PC-3 (cell line): ENCODE results near the gene ACTN4. TPM values are rescaled to one million over a fixed set of nuclear protein-coding genes. Genes with fewer than 3 reads are reported as not detected.

Experiments
- ATAC-seq: fragments of 200-7000 bp; cut with Tn5 transposase; 2 replicates; pipeline ENCODE4 v1.9.1; 2020; ENCODE audit warnings: mild to moderate bottlenecking, moderate library complexity
- BruUV-seq: library from RNA; stranded (reverse); fragments of 400-500 nt; replicated peaks from 2 replicates; lab custom pipeline; 2021; lab: Mats Ljungman, UMichigan
- CTCF ChIA-PET: fragments of 300-600 bp; sonication (Branson Sonifier 250); formaldehyde crosslinking; loops from one replicate; lab custom pipeline; 2022; ENCODE audit warnings: antibody characterized with exemption; lab: Charles Lee
- POLR2A ChIA-PET: fragments of 300-600 bp; sonication (Branson Sonifier 250); formaldehyde crosslinking; loops from one replicate; lab custom pipeline; 2022; ENCODE audit warnings: antibody characterized with exemption; ENCODE audit not compliant: unreplicated experiment; lab: Charles Lee
- DNase-seq: peaks from one replicate; pipeline ENCODE4 v3.0.0-alpha.2; 2015
- H2AFZ ChIP-seq: fragments of 300-600 bp; sonication (generic); 2 replicates; pipeline ENCODE4 v1.6.0; 2016; ENCODE audit warnings: antibody characterized with exemption, low read length
- H3F3A ChIP-seq: fragments of 300-600 bp; sonication (generic); one replicate; pipeline ENCODE4 v1.6.0; 2017; ENCODE audit warnings: antibody characterized with exemption, low read length, control low read depth, mild to moderate bottlenecking; ENCODE audit not compliant: unreplicated experiment
- H3K27ac ChIP-seq: fragments of 300-600 bp; sonication (generic); 2 replicates; pipeline ENCODE4 v1.5.1; 2016; ENCODE audit warnings: mild to moderate bottlenecking, low read length
- H3K27me3 ChIP-seq: fragments of 300-600 bp; sonication (generic); 2 replicates; pipeline ENCODE4 v1.6.1; 2016; ENCODE audit warnings: low read length, mixed read lengths
- H3K36me3 ChIP-seq: fragments of 300-600 bp; sonication (generic); 2 replicates; pipeline ENCODE4 v1.6.1; 2016; ENCODE audit warnings: low read depth, mixed run types, low read length, mixed read lengths
- H3K4me1 ChIP-seq: fragments of 300-600 bp; sonication (generic); 2 replicates; pipeline ENCODE4 v1.5.1; 2016; ENCODE audit warnings: low read length; ENCODE audit not compliant: insufficient read depth
- H3K4me2 ChIP-seq: fragments of 300-600 bp; sonication (generic); 2 replicates; pipeline ENCODE4 v1.6.0; 2016; ENCODE audit warnings: low read length
- H3K4me3 ChIP-seq: fragments of 300-600 bp; sonication (generic); 2 replicates; pipeline ENCODE4 v1.5.1; 2016; ENCODE audit warnings: mild to moderate bottlenecking, low read length, mixed read lengths
- H3K79me2 ChIP-seq: fragments of 300-600 bp; sonication (generic); 2 replicates; pipeline ENCODE4 v1.6.1; 2017; ENCODE audit warnings: low read length, mixed read lengths
- H3K9ac ChIP-seq: fragments of 300-600 bp; sonication (generic); 2 replicates; pipeline ENCODE4 v1.6.0; 2016; ENCODE audit warnings: mild to moderate bottlenecking, low read length
- H3K9me2 ChIP-seq: fragments of 300-600 bp; sonication (generic); replicated peaks from 2 replicates; pipeline ENCODE4 v1.6.1; 2016; ENCODE audit warnings: mixed run types, low read length, mixed read lengths
- H3K9me3 ChIP-seq: fragments of 300-600 bp; sonication (generic); 2 replicates; pipeline ENCODE4 v1.6.1; 2016; ENCODE audit warnings: low read length, mixed read lengths
- H4K20me1 ChIP-seq: fragments of 300-600 bp; sonication (generic); 2 replicates; pipeline ENCODE4 v1.6.1; 2016; ENCODE audit warnings: low read length, mixed read lengths
- EZH2 ChIP-seq: fragments of 300-600 bp; sonication (generic); IDR thresholded peaks from one replicate; pipeline ENCODE4 v1.6.1; 2017; ENCODE audit warnings: antibody characterized with exemption, mild to moderate bottlenecking, low read length; ENCODE audit not compliant: unreplicated experiment
- EZH2phosphoT487 ChIP-seq: fragments of 300-600 bp; sonication (generic); IDR thresholded peaks from 2 replicates; pipeline ENCODE4 v1.6.1; 2018; ENCODE audit warnings: mild to moderate bottlenecking, antibody characterized with exemption, low read length, borderline replicate concordance
- intact Hi-C: fragments of 100-400 bp; cut with micrococcal nuclease; formaldehyde crosslinking; loops from 2 replicates; pipeline ENCODE4 v1.9.0; 2023
- total RNA-seq: library from RNA; depleted of rRNA; stranded (reverse); fragments of >200 nt; gene quantifications from 2 replicates; pipeline ENCODE4 v1.2.3, GENCODE V29; 2014
- TF ChIP-seq, protein P1 (sequence below): fragments of 300-600 bp; sonication (generic); conservative IDR thresholded peaks from 2 replicates; pipeline ENCODE4 v1.5.1; 2017; ENCODE audit warnings: antibody characterized with exemption, low read depth, mild to moderate bottlenecking, low read length

ACTN4 gene
- total RNA-seq, 1 experiment from 2014 or later = 397 TPM

DNA sequence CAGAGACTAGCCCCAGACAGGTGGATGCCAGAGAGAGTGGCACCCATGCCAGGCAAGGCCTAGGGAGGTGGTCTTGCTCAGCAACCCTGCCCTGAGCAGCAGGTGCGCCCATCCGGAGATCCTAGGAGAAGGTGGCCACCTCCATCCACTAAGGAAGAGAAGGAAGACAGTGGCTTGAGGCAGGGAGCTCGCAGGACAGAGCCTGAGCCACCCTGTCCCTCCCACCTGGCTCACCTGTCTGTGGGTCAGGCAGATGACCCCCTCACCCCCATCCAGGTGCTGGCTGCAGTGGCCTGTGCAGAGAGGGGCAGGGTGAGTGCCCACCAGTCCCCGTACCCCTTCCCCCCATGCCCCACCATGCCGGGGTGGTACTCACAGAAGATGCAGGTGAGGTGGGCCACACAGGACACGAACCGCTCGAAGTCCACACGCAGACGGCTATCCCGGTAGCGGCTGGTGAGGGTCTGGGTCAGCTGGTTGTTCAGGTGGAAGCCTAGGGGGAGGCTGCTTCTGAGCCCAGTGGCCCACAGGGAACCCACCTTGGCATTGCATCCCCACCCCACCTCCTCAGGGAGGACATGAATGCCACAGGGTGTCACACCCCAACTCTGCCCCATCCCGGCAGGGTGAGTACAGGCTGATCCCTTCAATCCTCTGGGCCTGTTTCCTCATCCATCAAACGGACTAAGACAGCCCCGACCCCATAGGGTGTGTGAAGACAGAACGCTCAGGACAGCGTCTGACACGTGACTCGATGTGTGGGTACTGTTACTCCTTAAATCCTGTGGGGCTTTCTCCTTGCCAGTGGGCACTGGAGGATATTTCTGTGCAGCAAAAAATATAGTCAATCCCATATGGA lies 83.5 kb downstream of the ACTN4 start:
- no peaks in the 10 kb centered on the region for H3K79me2 ChIP-seq
- ATAC-seq (no peak), DNase-seq (no peak)
- H3F3A ChIP-seq = peaks cover 6% of the 10 kb centered on the region
- no peaks in the 10 kb centered on the region for H3K27me3 ChIP-seq
- no peak overlapping the region for H3K27ac ChIP-seq
- no peaks in the 10 kb centered on the region for H3K9me3 ChIP-seq
- no peaks in the 10 kb centered on the region for H3K9me2 ChIP-seq
- peaks cover 21% of the 10 kb centered on the region for H3K36me3 ChIP-seq
- no peak overlapping the region for H3K4me2 ChIP-seq
- H3K4me1 ChIP-seq = peaks cover 16% of the 10 kb centered on the region
- no peak overlapping the region for H3K9ac ChIP-seq
- intact Hi-C loops = loop anchor here (5.0 kb wide), 1 partner anchor 106 kb away; no protein-coding TSS in a partner anchor
- no peaks in the 10 kb centered on the region for H4K20me1 ChIP-seq
- H3K4me3 ChIP-seq = no peak overlapping the region
- no TSS peak for BruUV-seq
- H2AFZ ChIP-seq = no peak overlapping the region
- ChIA-PET CTCF (no interaction called here), POLR2A (no interaction called here)
- TF ChIP-seq, protein P1, sequence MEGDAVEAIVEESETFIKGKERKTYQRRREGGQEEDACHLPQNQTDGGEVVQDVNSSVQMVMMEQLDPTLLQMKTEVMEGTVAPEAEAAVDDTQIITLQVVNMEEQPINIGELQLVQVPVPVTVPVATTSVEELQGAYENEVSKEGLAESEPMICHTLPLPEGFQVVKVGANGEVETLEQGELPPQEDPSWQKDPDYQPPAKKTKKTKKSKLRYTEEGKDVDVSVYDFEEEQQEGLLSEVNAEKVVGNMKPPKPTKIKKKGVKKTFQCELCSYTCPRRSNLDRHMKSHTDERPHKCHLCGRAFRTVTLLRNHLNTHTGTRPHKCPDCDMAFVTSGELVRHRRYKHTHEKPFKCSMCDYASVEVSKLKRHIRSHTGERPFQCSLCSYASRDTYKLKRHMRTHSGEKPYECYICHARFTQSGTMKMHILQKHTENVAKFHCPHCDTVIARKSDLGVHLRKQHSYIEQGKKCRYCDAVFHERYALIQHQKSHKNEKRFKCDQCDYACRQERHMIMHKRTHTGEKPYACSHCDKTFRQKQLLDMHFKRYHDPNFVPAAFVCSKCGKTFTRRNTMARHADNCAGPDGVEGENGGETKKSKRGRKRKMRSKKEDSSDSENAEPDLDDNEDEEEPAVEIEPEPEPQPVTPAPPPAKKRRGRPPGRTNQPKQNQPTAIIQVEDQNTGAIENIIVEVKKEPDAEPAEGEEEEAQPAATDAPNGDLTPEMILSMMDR = no peak
- TF ChIP-seq EZH2phosphoT487 (no peak), EZH2 (no peak)

DNA sequence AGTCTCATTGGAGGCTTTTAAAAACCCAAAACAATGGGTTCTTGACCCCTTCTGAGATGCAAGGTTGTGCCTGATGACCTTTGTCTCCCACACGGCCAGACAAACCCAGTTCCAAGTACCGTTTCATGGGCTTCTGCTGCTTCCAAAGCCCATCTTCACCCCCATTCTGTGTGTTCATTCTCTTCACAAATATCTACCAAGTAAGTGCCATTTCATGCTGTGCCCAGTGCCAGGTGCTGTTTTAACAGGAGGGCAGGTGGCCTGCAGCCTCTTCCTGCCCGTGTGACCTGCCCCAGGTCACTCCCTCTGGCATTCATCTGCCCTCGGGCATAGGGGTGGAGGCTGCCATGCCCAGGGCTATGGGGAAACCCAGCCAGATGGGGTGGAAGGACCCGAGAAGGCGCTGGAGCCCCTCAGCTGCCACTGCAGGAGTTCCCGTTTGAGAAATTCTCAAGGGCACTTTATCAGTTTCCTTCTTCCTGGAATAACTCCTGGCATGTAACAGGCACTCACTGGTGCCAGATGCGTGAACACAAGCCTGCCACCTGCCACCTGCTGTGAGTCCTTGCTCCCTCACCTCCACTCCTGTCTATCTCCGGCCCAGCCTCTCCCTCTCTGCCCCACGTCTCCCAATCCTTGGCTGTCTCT lies 84.3 kb downstream of the ACTN4 start:
- Histone ChIP-seq H3K27me3 (no peaks in the 10 kb centered on the region), H4K20me1 (no peaks in the 10 kb centered on the region), H3K9ac (no peak overlapping the region), H3K4me2 (no peak overlapping the region), H3K36me3 (peaks cover 21% of the 10 kb centered on the region), H3F3A (peaks cover 6% of the 10 kb centered on the region), H3K4me1 (peaks cover 16% of the 10 kb centered on the region), H2AFZ (no peak overlapping the region), H3K27ac (no peak overlapping the region), H3K9me2 (no peaks in the 10 kb centered on the region), H3K79me2 (no peaks in the 10 kb centered on the region), H3K4me3 (no peak overlapping the region), H3K9me3 (no peaks in the 10 kb centered on the region)
- ChIA-PET POLR2A (no interaction called here), CTCF (no interaction called here)
- ATAC-seq = no peak
- intact Hi-C loops = loop anchor here (5.0 kb wide), 1 partner anchor 106 kb away; no protein-coding TSS in a partner anchor
- TF ChIP-seq, protein P1 = no peak
- TF ChIP-seq EZH2 = no peak
- TF ChIP-seq EZH2phosphoT487 = no peak
- DNase-seq = no peak
- BruUV-seq = no TSS peak

DNA sequence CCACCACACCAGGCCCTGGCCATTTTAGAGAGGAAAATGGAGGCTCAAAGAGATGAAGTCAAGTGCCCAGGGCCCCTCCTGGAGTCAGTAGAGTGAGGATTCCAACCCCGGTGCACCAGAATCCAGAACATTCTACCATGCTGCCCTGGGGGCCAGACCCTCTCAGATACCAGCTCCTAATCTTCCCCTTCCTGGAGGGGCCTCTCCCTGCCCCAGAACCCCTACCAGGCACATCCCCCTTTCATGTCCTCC lies 85.7 kb downstream of the ACTN4 start:
- POLR2A ChIA-PET = interaction anchor here (0.6 kb wide), 1 partner anchor 99 kb away, joined by 5 read pairs; no protein-coding TSS in a partner anchor
- peak overlapping the region; percentile 62 for H3K27ac ChIP-seq
- no peaks in the 10 kb centered on the region for H3K9me3 ChIP-seq
- CTCF ChIA-PET = interaction anchor here (0.6 kb wide), 1 partner anchor 89 kb away, joined by 3 read pairs; no protein-coding TSS in a partner anchor
- no peaks in the 10 kb centered on the region for H3K79me2 ChIP-seq
- no peak overlapping the region for H3K4me2 ChIP-seq
- DNase-seq (no peak), ATAC-seq (no peak)
- peaks cover 6% of the 10 kb centered on the region for H3F3A ChIP-seq
- TF ChIP-seq, protein P1 = no peak
- TF ChIP-seq EZH2phosphoT487 = no peak
- no peak for TF ChIP-seq EZH2
- no peak overlapping the region for H3K9ac ChIP-seq
- BruUV-seq = no TSS peak
- H3K36me3 ChIP-seq = peaks cover 21% of the 10 kb centered on the region
- H2AFZ ChIP-seq = no peak overlapping the region
- intact Hi-C loops = loop anchor here (5.0 kb wide), 1 partner anchor 104 kb away; no protein-coding TSS in a partner anchor
- H3K4me3 ChIP-seq = no peak overlapping the region
- no peaks in the 10 kb centered on the region for H3K27me3 ChIP-seq
- H4K20me1 ChIP-seq = no peaks in the 10 kb centered on the region
- H3K4me1 ChIP-seq = peaks cover 16% of the 10 kb centered on the region
- no peaks in the 10 kb centered on the region for H3K9me2 ChIP-seq
